ENCODE data around the gene FMNL3. TPM values are rescaled to one million over a fixed set of nuclear protein-coding genes. Genes with fewer than 3 reads are reported as not detected.

Gene FMNL3
- total RNA-seq, 1 donor from 2014 or later, result 58.4 TPM

- no peaks in the 10 kb centered on the region for H3K9me3 ChIP-seq (ENCODE audit: insufficient read depth, low read depth, low read length)
- H2AFZ ChIP-seq (ENCODE audit: low read depth, low read length), result peak overlapping the region; percentile 45
- no peaks in the 10 kb centered on the region for H3K27me3 ChIP-seq (ENCODE audit: insufficient read depth, low read length)
- FAIRE-seq, result no peak
- H3K27ac ChIP-seq (ENCODE audit: low read depth, low read length), result peak overlapping the region; percentile 89
- Mint-ChIP-seq H3K4me3 (ENCODE audit: unreplicated experiment) (peak overlapping the region; percentile 8), H3K4me1 (ENCODE audit: low read depth, unreplicated experiment) (peaks cover 54% of the 10 kb centered on the region), H3K36me3 (ENCODE audit: low read depth, unreplicated experiment) (peaks cover 3% of the 10 kb centered on the region), H3K27me3 (ENCODE audit: low read depth, unreplicated experiment) (no peaks in the 10 kb centered on the region), H3K9me3 (ENCODE audit: unreplicated experiment) (no peaks in the 10 kb centered on the region), H3K27ac (ENCODE audit: unreplicated experiment) (peak overlapping the region; percentile 90)
- peaks cover 49% of the 10 kb centered on the region for H4K20me1 ChIP-seq (ENCODE audit: insufficient read depth, low read length)
- peaks cover 86% of the 10 kb centered on the region for H3K79me2 ChIP-seq (ENCODE audit: insufficient read depth, low read length)
- H3K36me3 ChIP-seq (ENCODE audit: insufficient read depth, low read length), result no peaks in the 10 kb centered on the region
- TF ChIP-seq CTCF (IDR thresholded peaks at IDR 0.05; ENCODE audit: insufficient read depth, low read depth, low read length) (peak; percentile 9), EZH2 (IDR thresholded peaks at IDR 0.05; ENCODE audit: insufficient read depth, low read length) (no peak)
- H3K4me2 ChIP-seq (ENCODE audit: low read length), result peak overlapping the region; percentile 76
- H3K4me1 ChIP-seq (ENCODE audit: insufficient read depth, low read length), result peaks cover 41% of the 10 kb centered on the region
- DNase-seq (ENCODE audit: low read depth), result peak; percentile 94
- peak overlapping the region; percentile 81 for H3K9ac ChIP-seq (ENCODE audit: low read length)
- peak overlapping the region; percentile 8 for H3K4me3 ChIP-seq (ENCODE audit: insufficient read depth, low read depth, low read length)
Measured at GRCh38 chr12:49673446-49674317, 33.5 kb downstream of the FMNL3 start.

- no peak for TF ChIP-seq CTCF (IDR thresholded peaks at IDR 0.05; ENCODE audit: insufficient read depth, low read depth, low read length)
- no peak for TF ChIP-seq EZH2 (IDR thresholded peaks at IDR 0.05; ENCODE audit: insufficient read depth, low read length)
- H3K4me1 Mint-ChIP-seq (ENCODE audit: low read depth, unreplicated experiment), result peaks cover 63% of the 10 kb centered on the region
- FAIRE-seq, result no peak
- Histone ChIP-seq H2AFZ (ENCODE audit: low read depth, low read length) (no peak overlapping the region), H3K4me1 (ENCODE audit: insufficient read depth, low read length) (peaks cover 48% of the 10 kb centered on the region), H4K20me1 (ENCODE audit: insufficient read depth, low read length) (peaks cover 56% of the 10 kb centered on the region), H3K27ac (ENCODE audit: low read depth, low read length) (peak overlapping the region; percentile 89), H3K4me3 (ENCODE audit: insufficient read depth, low read depth, low read length) (no peak overlapping the region), H3K36me3 (ENCODE audit: insufficient read depth, low read length) (no peaks in the 10 kb centered on the region), H3K9me3 (ENCODE audit: insufficient read depth, low read depth, low read length) (no peaks in the 10 kb centered on the region), H3K9ac (ENCODE audit: low read length) (peak overlapping the region; percentile 81), H3K27me3 (ENCODE audit: insufficient read depth, low read length) (no peaks in the 10 kb centered on the region), H3K79me2 (ENCODE audit: insufficient read depth, low read length) (peaks cover 91% of the 10 kb centered on the region), H3K4me2 (ENCODE audit: low read length) (peak overlapping the region; percentile 76)
- H3K27ac Mint-ChIP-seq (ENCODE audit: unreplicated experiment), result peak overlapping the region; percentile 90
- no peaks in the 10 kb centered on the region for H3K9me3 Mint-ChIP-seq (ENCODE audit: unreplicated experiment)
- DNase-seq (ENCODE audit: low read depth), result no peak
- no peaks in the 10 kb centered on the region for H3K27me3 Mint-ChIP-seq (ENCODE audit: low read depth, unreplicated experiment)
- H3K4me3 Mint-ChIP-seq (ENCODE audit: unreplicated experiment), result no peak overlapping the region
- peaks cover 3% of the 10 kb centered on the region for H3K36me3 Mint-ChIP-seq (ENCODE audit: low read depth, unreplicated experiment)
Measured at GRCh38 chr12:49672301-49673217, 34.6 kb downstream of the FMNL3 start.

All from astrocyte (in vitro differentiated cells and primary cell).